Smooth muscle cell of bladder (primary cell): ENCODE results near the gene EFNA1. TPM values are rescaled to one million over a fixed set of nuclear protein-coding genes. Genes with fewer than 3 reads are reported as not detected.

ENCODE experiments used
- total RNA-seq: library from RNA; depleted of rRNA; stranded (reverse); fragments of >200 nt; gene quantifications from 2 replicates; pipeline ENCODE4 v1.2.3, GENCODE V29; 2014

The EFNA1 gene
- total RNA-seq = 0.71 and 1.1 TPM in 2 replicates

GRCh38 chr1:155127105-155127966, at the start of gene EFNA1:
Gene EFNA1, plus strand, starts transcription at chr1:155127876. Its CDS starts 102 bp downstream, at chr1:155127978.

GRCh38 chr1:155078469-155079209, 49.0 kb upstream of the EFNA1 start, which contains the start of gene EFNA3:
Gene EFNA3, plus strand, starts transcription at chr1:155078837. Its CDS starts 105 bp downstream, at chr1:155078942.

GRCh38 chr1:155135415-155136028, 7.8 kb downstream of the EFNA1 start, which contains the start of gene SLC50A1:
Gene SLC50A1, plus strand, starts transcription at chr1:155135852. Its CDS starts 60 bp downstream, at chr1:155135912.

GRCh38 chr1:155139895-155140629, 12.4 kb downstream of the EFNA1 start, which contains the start of gene DPM3:
Gene DPM3, minus strand, starts transcription at chr1:155140531. Its CDS starts 291 bp downstream, at chr1:155140240.

GRCh38 chr1:155172732-155173477, 45.2 kb downstream of the EFNA1 start, which contains the start of gene KRTCAP2:
Gene KRTCAP2, minus strand, starts transcription at chr1:155173304. Its CDS starts 80 bp downstream, at chr1:155173224.

GRCh38 chr1:155173478-155174323, 46.0 kb downstream of the EFNA1 start, which contains the start of gene TRIM46:
Gene TRIM46, plus strand, starts transcription at chr1:155173849. Its CDS starts 118 bp downstream, at chr1:155173967.

Other genes starting within 250 kb of the EFNA1 start
- 5.1 and 5.5 TPM in 2 replicates for gene PMVK, start 191.2 kb upstream of the EFNA1 start, total RNA-seq
- gene PBXIP1, start 171.8 kb upstream of the EFNA1 start, total RNA-seq = 97.0 and 105 TPM in 2 replicates
- 13.1 and 15.1 TPM in 2 replicates for gene PYGO2, start 166.1 kb upstream of the EFNA1 start, total RNA-seq
- 180 and 202 TPM in 2 replicates for gene SHC1, start 157.1 kb upstream of the EFNA1 start, total RNA-seq
- gene CKS1B, start 153.2 kb upstream of the EFNA1 start, total RNA-seq = 17.4 and 25.2 TPM in 2 replicates
- 17.2 and 18.7 TPM in 2 replicates for gene FLAD1, start 144.5 kb upstream of the EFNA1 start, total RNA-seq
- 0.18 and 0.28 TPM in 2 replicates for gene LENEP, start 134.3 kb upstream of the EFNA1 start, total RNA-seq
- 9.1 and 10.8 TPM in 2 replicates for gene ZBTB7B, start 125.1 kb upstream of the EFNA1 start, total RNA-seq
- gene DCST2, start 94.1 kb upstream of the EFNA1 start, total RNA-seq = under 0.01 TPM in 2 replicates
- gene DCST1, start 94.1 kb upstream of the EFNA1 start, total RNA-seq = not detected in 2 replicates
- gene ADAM15, start 76.6 kb upstream of the EFNA1 start, total RNA-seq = 46.2 and 70.4 TPM in 2 replicates
- gene EFNA4, start 64.1 kb upstream of the EFNA1 start, total RNA-seq = 3.7 and 4.0 TPM in 2 replicates
- 0.14 and 0.83 TPM in 2 replicates for gene EFNA3, start 49.0 kb upstream of the EFNA1 start, total RNA-seq
- gene SLC50A1, start 8.0 kb downstream of the EFNA1 start, total RNA-seq = 35.4 and 37.4 TPM in 2 replicates
- 45.9 and 52.1 TPM in 2 replicates for gene DPM3, start 12.7 kb downstream of the EFNA1 start, total RNA-seq
- gene KRTCAP2, start 45.4 kb downstream of the EFNA1 start, total RNA-seq = 119 and 168 TPM in 2 replicates
- gene TRIM46, start 46.0 kb downstream of the EFNA1 start, total RNA-seq = 2.3 and 2.5 TPM in 2 replicates
- gene THBS3, start 80.0 kb downstream of the EFNA1 start, total RNA-seq = 19.9 and 26.1 TPM in 2 replicates
- gene MTX1, start 80.8 kb downstream of the EFNA1 start, total RNA-seq = 42.7 and 44.5 TPM in 2 replicates
- gene ENTREP3, start 127.6 kb downstream of the EFNA1 start, total RNA-seq = 3.0 and 5.5 TPM in 2 replicates
- gene SCAMP3, start 134.5 kb downstream of the EFNA1 start, total RNA-seq = 34.3 and 37.8 TPM in 2 replicates
- gene CLK2, start 145.6 kb downstream of the EFNA1 start, total RNA-seq = 19.9 and 32.4 TPM in 2 replicates
- 0.71 and 1.0 TPM in 2 replicates for gene HCN3, start 149.6 kb downstream of the EFNA1 start, total RNA-seq
- gene PKLR, start 173.6 kb downstream of the EFNA1 start, total RNA-seq = under 0.01 TPM in 1 of 2 replicates, not detected in the other
- gene FDPS, start 181.0 kb downstream of the EFNA1 start, total RNA-seq = 357 and 395 TPM in 2 replicates
- gene RUSC1, start 193.0 kb downstream of the EFNA1 start, total RNA-seq = 5.4 and 5.7 TPM in 2 replicates